ENCODE results near the gene KRT80.
A peak's percentile ranks its signal among the peaks of the same experiment; 100 is the strongest.

Gene KRT80

GRCh38 chr12:52178443-52178842 is 13.4 kb downstream of the KRT80 start:
- DNase-seq = no peak

- DNase-seq = no peak
Observed at GRCh38 chr12:52175371-52176350, 16.2 kb downstream of the KRT80 start.

GRCh38 chr12:52173526-52173925 is 18.3 kb downstream of the KRT80 start:
- DNase-seq = no peak

GRCh38 chr12:52172956-52173355 is 18.9 kb downstream of the KRT80 start:
- DNase-seq = no peak

GRCh38 chr12:52171950-52172512 is 19.8 kb downstream of the KRT80 start:
- peak; percentile 16 for DNase-seq

GRCh38 chr12:52170827-52171226 is 21.0 kb downstream of the KRT80 start:
- DNase-seq = no peak

GRCh38 chr12:52169886-52170285 is 21.9 kb downstream of the KRT80 start:
- DNase-seq = no peak

- no peak for DNase-seq
Observed at GRCh38 chr12:52168019-52168717, 23.6 kb downstream of the KRT80 start.

- DNase-seq = no peak
Observed at GRCh38 chr12:52167526-52167925, 24.3 kb downstream of the KRT80 start.

- no peak for DNase-seq
Observed at GRCh38 chr12:52166672-52167071, 25.1 kb downstream of the KRT80 start.

- DNase-seq = no peak
Observed at GRCh38 chr12:52165096-52165855, 26.5 kb downstream of the KRT80 start.

GRCh38 chr12:52164624-52165023 is 27.2 kb downstream of the KRT80 start:
- no peak for DNase-seq

GRCh38 chr12:52162981-52163380 is 28.8 kb downstream of the KRT80 start:
- no peak for DNase-seq

- no peak for DNase-seq
Observed at GRCh38 chr12:52160200-52160599, 31.6 kb downstream of the KRT80 start.

- DNase-seq = no peak
Observed at GRCh38 chr12:52157566-52158150, 34.2 kb downstream of the KRT80 start.

GRCh38 chr12:52156757-52157565 is 34.9 kb downstream of the KRT80 start:
- peak; percentile 71 for DNase-seq

- no peak for DNase-seq
Observed at GRCh38 chr12:52156311-52156710, 35.5 kb downstream of the KRT80 start.

- no peak for DNase-seq
Observed at GRCh38 chr12:52155048-52155868, 36.6 kb downstream of the KRT80 start.

- DNase-seq = no peak
Observed at GRCh38 chr12:52152905-52153317, 38.9 kb downstream of the KRT80 start.
